ENCODE results near the gene PRKCA.

DNA sequence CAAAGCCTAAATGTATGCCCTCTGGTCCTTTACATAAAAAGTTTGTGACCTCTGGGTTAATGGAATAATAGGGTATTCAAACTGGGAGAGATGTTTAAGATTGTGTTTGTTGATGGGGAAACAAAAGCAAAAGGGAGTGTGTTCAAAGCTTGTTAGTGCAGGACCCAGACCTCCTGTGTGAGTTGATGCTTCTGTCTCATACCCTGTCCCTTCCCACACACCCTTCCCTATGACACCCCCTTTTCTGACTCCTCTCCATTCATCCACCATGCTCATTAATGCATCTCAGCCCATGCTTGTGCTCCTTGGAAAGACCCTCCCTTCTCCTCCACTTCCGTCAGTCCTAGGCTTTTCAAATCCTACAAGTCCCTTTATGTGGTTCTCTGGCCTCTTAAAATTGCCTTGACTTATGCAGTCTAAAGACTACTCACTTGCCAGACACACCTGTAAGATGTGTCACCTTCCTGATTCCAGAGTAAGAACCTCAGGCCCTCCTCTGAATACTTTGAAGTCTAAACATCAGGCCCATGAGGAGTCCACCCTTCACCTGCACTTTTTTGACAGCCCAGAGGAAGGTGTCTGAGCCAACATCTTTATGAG is 404.5 kb downstream of the PRKCA start:
- TF ChIP-seq, protein P1, sequence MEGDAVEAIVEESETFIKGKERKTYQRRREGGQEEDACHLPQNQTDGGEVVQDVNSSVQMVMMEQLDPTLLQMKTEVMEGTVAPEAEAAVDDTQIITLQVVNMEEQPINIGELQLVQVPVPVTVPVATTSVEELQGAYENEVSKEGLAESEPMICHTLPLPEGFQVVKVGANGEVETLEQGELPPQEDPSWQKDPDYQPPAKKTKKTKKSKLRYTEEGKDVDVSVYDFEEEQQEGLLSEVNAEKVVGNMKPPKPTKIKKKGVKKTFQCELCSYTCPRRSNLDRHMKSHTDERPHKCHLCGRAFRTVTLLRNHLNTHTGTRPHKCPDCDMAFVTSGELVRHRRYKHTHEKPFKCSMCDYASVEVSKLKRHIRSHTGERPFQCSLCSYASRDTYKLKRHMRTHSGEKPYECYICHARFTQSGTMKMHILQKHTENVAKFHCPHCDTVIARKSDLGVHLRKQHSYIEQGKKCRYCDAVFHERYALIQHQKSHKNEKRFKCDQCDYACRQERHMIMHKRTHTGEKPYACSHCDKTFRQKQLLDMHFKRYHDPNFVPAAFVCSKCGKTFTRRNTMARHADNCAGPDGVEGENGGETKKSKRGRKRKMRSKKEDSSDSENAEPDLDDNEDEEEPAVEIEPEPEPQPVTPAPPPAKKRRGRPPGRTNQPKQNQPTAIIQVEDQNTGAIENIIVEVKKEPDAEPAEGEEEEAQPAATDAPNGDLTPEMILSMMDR (IDR thresholded peaks at IDR 0.05): no peak
- TF ChIP-seq POLR2AphosphoS5 (IDR thresholded peaks at IDR 0.05): no peak
- no peak for TF ChIP-seq EP300 (IDR thresholded peaks at IDR 0.05)
- TF ChIP-seq POLR2A (IDR thresholded peaks at IDR 0.05; ENCODE audit: low read depth): no peak
